NCI-H2171 treated with DMSO at 0.1 percent for 48 hours (cell line): Measurements from ENCODE around the gene CENPA.
"Not testable (repeated sequence)": the region's sequence is repeated elsewhere in the genome, so short reads cannot be mapped to it uniquely, and the experiment has no call there.

Source experiments
- DNase-seq: peaks from one replicate; lab custom pipeline; 2025; lab: John Stamatoyannopoulos, UW

Gene CENPA

GRCh38 chr2:26785431-26786206, at the start of gene CENPA:
Gene CENPA (plus strand): TSS chr2:26786056. CDS start chr2:26786197, 141 bp downstream.
- DNase-seq, result peak; percentile 100

- DNase-seq, result no peak
These were observed 48.6 kb upstream of the CENPA start for GRCh38 chr2:26737221-26737620.

GRCh38 chr2:26738481-26738880, 47.4 kb upstream of the CENPA start:
- DNase-seq, result no peak

- DNase-seq, result no peak
These were observed 46.3 kb upstream of the CENPA start for GRCh38 chr2:26739514-26739913.

GRCh38 chr2:26740346-26740745, 45.5 kb upstream of the CENPA start:
- DNase-seq, result peak; percentile 41

GRCh38 chr2:26740890-26741302, 45.0 kb upstream of the CENPA start:
- peak; percentile 94 for DNase-seq

- no peak for DNase-seq
These were observed 43.6 kb upstream of the CENPA start for GRCh38 chr2:26742048-26742770.

- no peak for DNase-seq
These were observed 42.0 kb upstream of the CENPA start for GRCh38 chr2:26743852-26744251.

- DNase-seq, result no peak
These were observed 40.9 kb upstream of the CENPA start for GRCh38 chr2:26744953-26745352.

GRCh38 chr2:26745609-26746327, 40.1 kb upstream of the CENPA start:
- DNase-seq, result peak; percentile 83

GRCh38 chr2:26746934-26747333, 38.9 kb upstream of the CENPA start:
- DNase-seq, result no peak

- not testable (repeated sequence) for DNase-seq
These were observed 36.0 kb upstream of the CENPA start for GRCh38 chr2:26749787-26750420.

GRCh38 chr2:26750467-26750866, 35.4 kb upstream of the CENPA start:
- not testable (repeated sequence) for DNase-seq

GRCh38 chr2:26752656-26753055, 33.2 kb upstream of the CENPA start:
- no peak for DNase-seq

GRCh38 chr2:26754539-26754938, 31.3 kb upstream of the CENPA start:
- no peak for DNase-seq

GRCh38 chr2:26754972-26755670, 30.7 kb upstream of the CENPA start:
- DNase-seq, result no peak

- DNase-seq, result no peak
These were observed 29.5 kb upstream of the CENPA start for GRCh38 chr2:26756337-26756736.

- no peak for DNase-seq
These were observed 27.7 kb upstream of the CENPA start for GRCh38 chr2:26757873-26758789.

GRCh38 chr2:26758790-26759321, 27.0 kb upstream of the CENPA start:
- no peak for DNase-seq

GRCh38 chr2:26759845-26760244, 26.0 kb upstream of the CENPA start:
- DNase-seq, result no peak
